HG03175 (cell line): ENCODE measurements around the gene SART1.
"Not testable (repeated sequence)": the region's sequence is repeated elsewhere in the genome, so short reads cannot be mapped to it uniquely, and the experiment has no call there.

Experiments
- ATAC-seq: cut with Tn5 transposase; IDR thresholded peaks from one replicate; pipeline ENCODE4 v1.9.1; 2021; ENCODE audit warnings: mild to moderate bottlenecking, moderate library complexity; ENCODE audit not compliant: unreplicated experiment

SART1 gene

GRCh38 chr11:65932558-65932919 lies 29.0 kb upstream of the SART1 start:
- no peak for ATAC-seq

- no peak for ATAC-seq
Measured at GRCh38 chr11:65934014-65934413, 27.5 kb upstream of the SART1 start.

DNA sequence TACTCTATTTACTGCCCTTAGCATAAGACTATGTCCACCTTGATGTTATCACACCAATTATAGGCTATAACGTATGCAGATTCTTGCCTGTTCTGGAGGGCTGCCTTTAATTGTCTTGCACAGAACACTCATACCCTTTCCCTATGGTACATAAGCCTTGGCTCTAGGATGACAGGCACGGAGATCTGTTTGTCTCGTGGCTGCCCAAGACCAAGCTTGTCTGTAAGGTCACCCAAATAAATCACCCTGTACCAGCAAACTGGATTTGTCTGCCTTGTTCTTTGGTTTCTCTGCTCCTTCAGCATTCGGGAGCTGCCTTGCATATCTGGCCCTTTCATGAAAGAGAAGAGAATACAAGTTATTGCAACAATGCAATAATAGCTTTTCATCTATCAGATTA lies 23.8 kb upstream of the SART1 start:
- ATAC-seq = no peak

DNA sequence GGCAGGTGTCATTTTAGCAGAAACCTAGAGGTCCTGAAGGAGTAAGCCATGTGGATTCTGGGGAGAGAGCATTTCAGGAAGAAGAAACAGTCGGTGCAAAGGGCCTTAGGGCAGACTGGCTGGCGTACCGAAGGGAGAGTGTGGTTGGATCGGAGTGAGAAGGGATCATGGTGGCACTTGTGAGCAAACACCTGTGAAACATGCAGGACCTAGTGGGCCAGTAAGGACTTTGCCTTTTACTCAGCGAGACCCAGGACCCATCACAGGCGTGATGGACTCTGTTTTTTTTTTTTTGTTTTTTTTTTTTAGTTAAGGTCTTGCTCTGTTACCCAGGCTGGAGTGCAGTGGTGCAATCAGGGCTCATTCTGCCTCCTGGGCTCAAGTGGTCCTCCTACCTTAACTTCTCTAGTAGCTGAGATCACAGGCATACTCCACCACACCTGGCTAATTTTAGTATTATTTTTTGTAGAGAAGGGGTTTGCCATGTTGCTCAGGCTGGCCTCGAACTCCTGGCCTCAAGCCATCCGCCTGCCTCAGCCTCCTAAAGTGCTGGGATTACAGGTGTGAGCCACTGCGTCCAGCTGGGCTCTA lies 19.7 kb upstream of the SART1 start:
- ATAC-seq = no peak

DNA sequence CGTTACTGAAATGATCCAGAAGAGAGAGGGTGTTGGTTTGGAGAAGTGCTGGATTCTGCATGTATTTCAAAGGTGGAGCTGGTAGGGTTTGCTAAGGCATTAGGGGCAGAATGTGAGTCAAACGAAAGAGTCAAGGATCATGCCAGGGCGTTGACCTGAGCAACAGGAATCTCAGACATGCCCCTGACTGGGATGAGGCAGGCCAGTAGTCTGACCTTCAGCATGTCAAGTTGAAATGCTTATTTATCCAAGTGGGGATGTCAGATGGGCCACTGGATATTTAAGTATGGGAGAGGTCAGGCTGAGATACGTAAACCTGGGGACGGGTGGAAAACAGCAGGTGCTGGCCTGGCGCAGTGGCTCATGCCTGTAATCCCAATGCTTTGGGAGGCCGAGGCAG lies 19.0 kb upstream of the SART1 start:
- no peak for ATAC-seq

DNA sequence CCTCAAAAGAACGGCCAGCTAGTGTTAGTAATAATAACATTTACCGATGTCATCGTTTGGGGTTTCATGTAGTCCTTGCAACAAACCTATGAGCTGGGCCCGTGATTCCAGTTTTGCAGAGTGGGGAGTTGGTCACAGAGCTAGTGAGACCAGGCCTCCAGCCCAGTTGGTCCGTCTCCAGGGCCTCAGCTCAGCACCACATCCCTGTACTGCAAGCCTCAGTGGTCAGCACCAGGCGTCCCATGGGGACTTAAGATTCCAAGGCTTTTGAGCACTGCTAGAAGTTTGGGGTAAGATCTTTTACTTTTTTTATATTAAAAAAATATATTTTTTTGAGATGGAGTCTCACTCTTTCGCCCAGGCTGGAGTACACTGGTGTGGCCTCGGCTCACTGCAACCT lies 17.3 kb upstream of the SART1 start:
- ATAC-seq = no peak

DNA sequence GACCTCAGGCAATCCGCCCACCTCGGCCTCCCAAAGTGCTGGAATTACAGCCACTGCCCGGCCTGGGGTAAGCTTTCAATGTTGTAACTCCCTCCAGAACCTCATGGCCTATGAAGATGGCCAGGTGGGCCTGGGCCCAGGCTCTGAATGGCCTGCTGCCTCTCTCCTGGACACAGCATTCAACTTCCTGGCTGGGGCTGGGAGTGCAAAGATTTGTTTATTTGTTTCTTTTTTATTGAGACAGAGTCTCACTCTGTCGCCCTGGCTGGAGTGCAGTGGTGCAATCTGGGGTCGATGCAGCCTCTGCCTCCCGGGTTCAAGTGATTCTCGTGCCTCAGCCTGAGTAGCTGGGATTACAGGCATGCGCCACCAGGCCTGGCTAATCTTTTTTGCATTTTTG lies 16.8 kb upstream of the SART1 start:
- no peak for ATAC-seq

- no peak for ATAC-seq
Measured at GRCh38 chr11:65945430-65945911, 16.1 kb upstream of the SART1 start, which contains the start of gene TSGA10IP. TSGA10IP (plus strand) TSS chr11:65945480; CDS start chr11:65945676, 196 bp downstream.

DNA sequence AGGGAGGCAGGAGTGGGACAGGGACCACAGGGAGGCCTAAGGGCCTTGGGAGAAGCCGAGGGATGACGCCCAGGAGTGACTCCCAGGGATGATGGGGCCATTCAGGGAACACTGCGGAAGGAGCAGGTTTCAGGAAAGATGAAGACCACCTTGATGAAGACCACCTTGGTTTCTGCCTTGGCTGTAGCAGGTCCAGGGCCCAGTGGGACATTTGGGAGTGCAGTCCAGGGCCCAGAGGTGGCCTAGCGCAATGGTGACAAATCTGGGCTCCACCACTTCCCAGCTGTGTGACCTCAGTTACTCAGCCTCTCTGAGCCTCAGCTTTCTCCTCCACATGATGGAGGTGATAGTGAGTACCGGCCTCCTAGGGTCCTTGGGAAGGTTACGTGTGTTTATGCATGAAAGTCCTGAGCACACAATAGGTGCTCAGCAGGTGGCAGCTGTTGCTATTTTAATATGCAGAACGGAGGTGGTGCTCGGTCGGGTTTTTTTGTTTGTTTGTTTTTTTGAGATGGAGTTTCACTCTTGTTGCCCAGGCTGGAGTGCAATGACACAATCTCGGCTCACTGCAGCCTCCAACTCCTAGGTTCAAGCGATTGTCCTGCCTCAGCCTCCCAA lies 15.5 kb upstream of the SART1 start:
- ATAC-seq = no peak

DNA sequence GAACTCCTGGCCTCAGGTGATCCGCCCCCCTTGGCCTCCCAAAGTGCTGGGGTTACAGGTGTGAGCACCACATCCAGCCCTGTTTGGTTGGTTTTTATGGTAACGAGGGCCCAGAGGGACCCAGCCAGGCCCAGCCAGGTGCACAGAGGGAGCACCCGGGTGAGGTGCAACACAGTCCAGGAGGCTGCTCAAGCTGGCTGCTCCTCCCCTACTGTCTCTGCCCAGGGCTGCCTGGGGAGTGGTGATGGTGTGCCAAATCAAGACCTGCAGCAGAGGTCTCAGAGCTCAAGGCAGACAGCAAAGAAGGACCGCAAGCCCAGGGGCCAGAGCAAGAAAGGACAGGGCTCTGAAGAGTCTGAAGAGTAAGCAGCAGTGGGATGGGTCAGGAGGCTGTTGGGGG lies 14.9 kb upstream of the SART1 start:
- ATAC-seq = no peak

DNA sequence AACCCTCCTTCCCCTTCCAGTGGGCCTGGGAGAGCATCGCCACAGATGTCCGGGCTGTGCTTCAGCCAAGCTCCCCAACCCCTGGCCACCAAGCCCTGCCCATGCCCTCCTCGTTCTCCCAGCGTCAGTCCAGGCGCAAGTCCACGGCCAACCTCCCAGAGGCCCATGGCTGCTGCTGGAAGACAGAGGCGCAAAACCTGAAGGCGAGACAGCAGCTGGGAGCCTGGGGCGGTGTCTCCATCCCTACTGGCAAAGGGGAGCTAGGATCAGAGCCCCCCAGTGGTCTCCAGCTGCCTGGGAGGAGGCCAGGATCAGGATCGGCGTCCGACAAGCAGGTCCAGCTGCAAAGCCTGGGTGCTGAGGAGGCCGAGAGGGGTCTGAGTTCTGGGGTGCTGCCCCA lies 14.4 kb upstream of the SART1 start:
- ATAC-seq = no peak

DNA sequence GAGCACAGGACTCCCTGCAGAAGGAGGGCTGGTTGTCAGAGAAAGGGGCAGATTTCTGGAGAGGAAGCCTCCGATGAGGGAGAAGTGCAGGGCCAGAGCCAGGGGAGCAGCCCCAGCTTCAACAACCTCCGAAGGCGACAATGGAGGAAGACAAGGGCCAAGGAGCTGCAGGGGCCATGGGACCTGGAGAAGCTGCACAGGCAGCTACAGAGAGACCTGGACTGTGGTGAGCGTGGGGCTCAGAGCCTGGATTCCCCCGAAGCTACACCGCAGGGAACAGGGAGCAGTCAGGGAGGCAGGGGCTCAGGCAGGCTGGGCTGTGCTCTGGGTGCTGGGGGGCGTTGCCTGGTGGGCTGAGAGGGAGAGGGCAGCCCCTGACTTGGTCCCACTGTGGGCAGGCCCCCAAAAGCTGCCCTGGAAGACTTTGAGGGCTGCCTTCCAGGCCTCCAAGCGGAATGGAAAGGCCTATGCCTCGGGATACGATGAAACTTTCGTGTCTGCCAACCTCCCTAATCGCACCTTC lies 13.9 kb upstream of the SART1 start:
- ATAC-seq = no peak

- ATAC-seq = not testable (repeated sequence)
Measured at GRCh38 chr11:65950711-65951110, 10.8 kb upstream of the SART1 start.

- ATAC-seq = not testable (repeated sequence)
Measured at GRCh38 chr11:65951641-65952040, 9.9 kb upstream of the SART1 start.

DNA sequence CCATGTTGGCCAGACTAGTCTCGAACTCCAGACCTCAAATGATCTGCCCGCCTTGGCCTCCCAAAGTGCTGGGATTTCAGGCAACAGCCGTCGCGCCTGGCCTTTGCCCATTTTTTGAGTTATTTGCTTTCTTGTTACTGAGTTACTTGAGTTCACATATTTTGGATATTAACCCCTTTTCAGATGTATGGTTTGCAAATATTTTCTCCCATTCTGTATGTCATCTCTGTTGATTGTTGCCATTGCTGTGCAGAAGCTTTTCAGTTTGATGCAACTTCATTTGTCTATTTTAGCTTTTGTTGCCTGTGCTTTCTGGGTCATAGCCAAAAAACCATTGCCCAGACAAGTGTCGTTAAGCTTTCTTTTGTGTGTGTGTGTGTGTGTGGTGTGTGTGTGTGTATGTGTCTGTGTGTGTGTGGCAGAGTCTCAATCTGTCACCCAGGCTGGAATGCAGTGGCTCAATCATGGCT lies 9.4 kb upstream of the SART1 start:
- ATAC-seq = no peak

DNA sequence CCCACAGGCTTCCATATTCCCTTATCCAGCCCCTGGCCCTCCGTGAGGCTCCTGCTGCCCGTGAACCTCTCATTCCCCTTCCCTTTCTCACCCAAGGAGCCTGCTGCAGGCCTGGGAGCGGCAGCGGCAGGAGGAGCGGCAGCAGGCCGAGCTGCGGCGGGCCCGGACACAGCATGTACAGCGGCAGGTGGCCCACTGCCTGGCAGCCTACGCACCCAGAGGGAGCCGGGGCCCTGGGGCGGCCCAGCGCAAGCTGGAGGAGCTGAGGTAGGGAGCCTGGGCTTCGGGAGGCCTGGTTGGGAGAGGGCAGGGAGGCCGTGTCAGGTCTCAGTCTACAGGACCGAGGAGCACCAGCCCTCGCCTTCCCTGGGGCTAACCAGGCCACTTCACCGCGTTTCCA lies 8.1 kb upstream of the SART1 start:
- ATAC-seq = no peak

GRCh38 chr11:65954771-65955170 lies 6.8 kb upstream of the SART1 start:
- no peak for ATAC-seq

- no peak for ATAC-seq
Measured at GRCh38 chr11:65958291-65958690, 3.2 kb upstream of the SART1 start.

DNA sequence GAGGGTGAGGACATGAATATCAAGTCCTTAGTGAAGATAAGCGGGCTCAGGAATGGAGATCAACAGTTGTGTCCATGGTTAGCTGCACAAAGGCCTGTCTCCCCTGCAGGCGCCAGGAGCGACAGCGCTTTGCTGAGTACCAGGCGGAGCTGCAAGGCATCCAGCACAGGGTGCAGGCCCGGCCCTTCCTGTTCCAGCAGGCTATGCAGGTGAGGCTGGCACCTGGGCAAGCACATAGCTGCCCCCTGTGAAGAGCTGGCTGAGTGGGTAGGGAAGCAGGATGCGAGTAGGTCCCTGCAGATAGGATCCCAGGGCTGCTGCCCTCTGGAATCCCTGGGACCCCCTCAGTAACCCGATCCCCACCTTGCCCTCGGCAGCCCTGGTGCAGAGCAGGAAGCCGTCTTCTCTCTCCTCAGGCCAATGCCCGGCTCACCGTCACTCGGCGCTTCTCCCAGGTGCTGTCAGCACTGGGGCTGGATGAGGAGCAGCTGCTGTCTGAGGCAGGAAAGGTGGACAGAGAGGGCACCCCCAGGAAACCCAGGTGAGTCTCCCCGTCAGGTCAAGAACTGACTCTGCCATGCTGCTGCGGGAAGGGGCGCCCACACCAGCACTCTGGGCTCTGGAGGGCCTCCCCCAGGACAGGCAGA lies 2.6 kb upstream of the SART1 start:
- ATAC-seq = no peak

DNA sequence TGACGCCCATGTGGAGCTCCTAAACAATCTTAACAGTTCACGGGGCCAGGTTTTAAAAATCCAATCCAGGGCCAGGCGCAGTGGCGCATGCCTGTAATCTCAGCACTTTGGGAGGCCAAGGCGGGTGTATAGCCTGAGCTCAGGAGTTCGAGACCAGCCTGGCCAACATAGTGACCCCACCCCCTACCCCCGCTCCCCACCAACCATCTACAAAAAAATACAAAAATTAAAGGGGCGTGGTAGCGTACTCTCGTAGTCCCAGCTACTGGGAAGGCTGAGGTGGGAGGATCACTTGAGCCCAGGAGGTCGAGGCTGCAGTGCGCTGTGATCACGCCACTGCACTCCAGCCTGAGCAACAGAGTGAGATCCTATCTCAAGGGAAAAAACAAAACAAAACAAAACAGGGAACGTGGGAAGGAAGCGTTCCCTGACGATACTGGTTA lies 689 bp upstream of the SART1 start:
- ATAC-seq = no peak

DNA sequence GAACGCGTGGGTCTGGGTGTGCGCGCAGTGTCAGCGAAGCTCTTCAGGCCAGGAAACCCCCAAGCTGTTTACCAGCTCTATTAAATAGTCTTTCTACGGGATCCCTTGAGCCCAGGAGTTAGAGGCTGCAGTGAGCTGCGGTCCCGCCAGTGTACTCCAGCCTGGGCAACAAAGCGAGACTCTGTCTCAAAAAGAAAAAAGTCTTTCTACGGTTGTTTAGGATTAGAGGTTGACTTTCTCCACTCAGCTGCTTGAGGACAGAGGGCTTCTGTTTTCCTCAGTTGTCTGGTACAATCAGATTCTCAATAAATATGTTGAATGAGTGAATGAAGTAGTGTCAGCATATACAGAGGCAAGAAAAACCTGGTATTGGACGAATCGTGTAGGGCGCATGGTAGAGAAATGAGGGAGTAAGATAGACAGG lies 619 bp downstream of the SART1 start:
- no peak for ATAC-seq

DNA sequence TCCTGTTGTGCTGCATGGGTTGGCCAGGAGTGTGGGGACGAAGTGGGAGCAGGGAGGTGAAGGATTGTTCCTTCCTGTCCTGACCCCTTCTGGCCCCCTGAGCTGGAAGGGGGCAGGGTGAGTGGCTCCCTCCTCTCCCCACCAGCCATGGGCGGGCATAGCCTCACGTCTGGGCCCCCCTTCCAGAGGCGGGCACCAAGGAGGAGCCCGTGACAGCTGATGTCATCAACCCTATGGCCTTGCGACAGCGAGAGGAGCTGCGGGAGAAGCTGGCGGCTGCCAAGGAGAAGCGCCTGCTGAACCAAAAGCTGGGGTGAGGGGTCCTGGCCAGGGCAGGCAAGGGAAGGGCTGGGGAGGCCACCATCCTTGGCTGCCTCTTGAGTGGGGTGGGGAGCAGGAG lies 3.4 kb downstream of the SART1 start:
- no peak for ATAC-seq
